Activated gamma-delta T cell treated with anti-CD3 and anti-CD28 coated beads, Interleukin-2, amount 50 U/mL, for 16 hours (primary cell): ENCODE results near the gene JUP.

ENCODE experiments used
- DNase-seq: peaks from one replicate; pipeline ENCODE4 v3.0.0-alpha.2; 2020; ENCODE audit warnings: low read depth

The JUP gene

DNA sequence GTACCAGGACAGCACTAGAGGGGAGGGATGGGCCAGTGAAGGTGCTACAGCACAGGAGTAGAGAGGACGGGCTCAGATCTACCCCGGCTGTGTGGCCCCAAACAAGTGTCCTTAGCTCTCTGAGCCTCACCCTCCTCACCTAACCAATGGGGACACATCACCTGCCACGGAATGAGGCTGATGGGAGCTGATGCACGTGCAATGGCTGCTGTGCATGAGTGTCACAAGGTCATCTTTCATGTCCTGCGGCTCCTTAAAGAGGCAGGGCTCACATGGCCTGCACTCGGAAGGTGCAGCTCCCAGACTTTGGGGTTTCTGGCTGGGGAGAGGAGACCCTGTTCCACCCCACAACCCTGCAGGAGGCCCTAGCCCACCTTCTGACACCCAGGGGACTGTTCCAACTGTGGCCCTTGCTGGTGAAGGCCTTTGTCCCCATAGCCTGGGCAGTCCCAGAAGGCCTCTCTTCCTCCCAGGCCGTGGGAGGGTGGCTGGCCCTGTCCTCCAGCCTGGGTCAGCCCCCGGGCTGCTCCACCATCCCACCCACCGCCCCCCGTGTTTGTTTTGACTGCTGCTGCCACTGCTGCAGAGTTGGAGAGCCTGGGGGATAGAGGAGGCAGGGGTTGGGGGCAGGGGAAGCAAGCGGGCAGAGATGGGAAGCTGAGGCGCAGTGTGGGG is 62.6 kb downstream of the JUP start:
- DNase-seq = no peak

DNA sequence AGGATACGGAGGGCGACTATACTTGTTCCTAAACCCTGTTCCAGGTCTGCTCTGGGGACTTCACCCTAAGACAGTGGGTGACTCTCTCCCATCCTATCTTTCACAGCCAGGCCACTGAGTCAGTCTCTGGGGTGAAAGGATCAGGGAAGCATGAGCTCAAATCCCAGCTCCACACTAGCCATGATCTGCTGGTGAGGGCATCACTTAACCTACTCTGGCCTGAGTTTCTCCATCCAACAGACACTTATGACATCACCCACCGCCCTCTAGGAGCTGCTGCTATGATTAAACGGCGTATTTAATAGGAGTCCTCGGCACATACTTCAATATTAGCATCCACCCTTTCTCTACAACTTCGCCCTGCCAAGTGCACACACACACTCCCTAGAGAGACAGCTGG is 64.3 kb downstream of the JUP start:
- no peak for DNase-seq

DNA sequence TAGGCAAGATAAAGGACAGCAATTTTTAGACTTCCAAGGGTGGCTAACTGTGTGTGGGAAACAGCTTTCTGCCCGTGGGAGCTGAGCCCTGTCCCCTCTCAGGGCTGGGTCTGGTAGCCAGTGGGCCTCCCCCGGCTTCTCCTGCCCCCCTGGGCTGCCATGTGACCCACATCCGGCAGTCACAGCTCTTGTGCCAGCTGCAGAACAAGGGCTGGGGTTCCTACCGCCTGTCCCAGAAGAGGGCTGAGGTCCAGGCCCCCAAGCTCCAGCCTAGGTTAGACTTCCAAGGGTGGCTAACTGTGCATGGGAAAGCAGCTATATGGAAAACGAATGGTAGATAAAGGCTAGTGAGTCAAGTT is 68.2 kb downstream of the JUP start:
- DNase-seq = no peak

DNA sequence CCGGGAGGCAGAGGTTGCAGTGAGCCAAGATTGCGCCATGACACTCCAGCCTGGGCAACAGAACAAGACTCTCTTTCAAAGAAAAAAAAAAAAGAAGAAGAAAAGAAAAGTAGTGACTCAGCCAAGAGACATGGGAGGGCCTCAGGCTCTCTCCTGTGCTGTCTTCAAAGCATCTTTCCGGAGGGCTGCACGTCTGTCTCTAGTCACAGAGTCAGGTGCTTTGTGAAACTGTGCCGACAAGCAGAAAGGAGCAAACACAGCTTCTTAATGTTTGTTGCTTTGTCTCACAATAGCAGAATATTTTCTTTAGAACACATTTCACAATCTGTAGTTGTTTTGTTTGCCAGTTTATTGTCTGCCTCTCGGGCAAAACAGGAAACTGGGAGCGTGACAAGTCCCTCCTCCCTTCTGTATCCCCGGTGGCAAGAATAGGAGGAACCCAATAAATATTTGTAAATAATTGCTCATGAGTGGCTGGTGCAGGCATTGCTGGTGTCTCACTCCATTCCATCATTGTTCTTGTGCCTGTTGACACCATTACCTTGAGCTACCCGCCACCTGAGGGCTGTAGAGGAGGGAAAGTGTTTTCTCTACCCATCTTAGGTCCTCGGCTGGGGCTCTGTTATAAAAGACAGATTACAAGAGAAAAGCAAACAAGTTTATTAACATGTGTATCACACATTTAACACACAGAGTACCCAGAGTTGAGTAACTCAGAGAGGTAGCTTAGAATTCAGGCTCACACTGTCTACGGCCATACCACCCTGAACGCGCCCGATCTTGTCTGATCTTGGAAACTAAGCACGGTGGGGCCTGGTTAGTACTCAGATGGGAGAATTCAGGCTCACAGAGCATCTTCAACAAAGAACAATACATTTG is 68.9 kb downstream of the JUP start:
- DNase-seq = no peak

DNA sequence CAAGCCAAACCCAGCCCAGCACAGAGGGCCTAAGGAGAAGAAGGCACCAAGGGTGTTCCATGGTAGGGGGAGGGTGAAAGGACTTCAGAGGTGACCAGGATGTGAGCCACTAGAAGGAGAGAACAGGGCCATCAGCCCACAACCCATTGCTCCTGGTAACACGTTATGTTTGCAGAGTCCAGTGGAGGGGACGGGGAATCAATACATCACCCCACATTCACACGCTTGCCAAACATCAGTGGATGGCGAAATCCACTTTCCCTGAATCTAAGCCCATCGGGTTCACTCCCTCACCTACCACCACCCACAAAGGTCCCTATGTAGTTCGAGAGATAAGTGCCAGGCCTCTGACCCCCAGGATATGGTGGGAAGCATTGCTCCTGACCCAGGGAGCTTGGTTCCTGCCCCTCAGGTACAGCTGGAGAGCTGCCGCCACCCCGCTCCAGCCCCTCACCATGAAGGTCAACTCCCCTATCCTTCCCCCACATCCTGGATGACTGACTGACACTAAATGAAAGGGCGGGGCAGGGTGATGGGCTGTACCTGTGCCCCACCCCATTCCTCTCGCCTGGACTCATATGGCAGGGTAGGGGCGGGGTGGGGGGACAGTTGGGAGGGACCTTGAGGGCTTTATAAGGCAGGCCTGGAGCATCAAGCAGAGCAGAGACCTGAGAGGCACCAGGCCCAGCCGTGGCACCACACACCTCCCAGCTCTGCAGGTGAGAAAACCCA is 74.7 kb downstream of the JUP start, which contains the start of gene GAST:
TSS of gene GAST (plus strand) at position 663 of the 732 bp plus-strand sequence. CDS start 3,106 bp downstream, outside the sequence.
- DNase-seq = no peak

DNA sequence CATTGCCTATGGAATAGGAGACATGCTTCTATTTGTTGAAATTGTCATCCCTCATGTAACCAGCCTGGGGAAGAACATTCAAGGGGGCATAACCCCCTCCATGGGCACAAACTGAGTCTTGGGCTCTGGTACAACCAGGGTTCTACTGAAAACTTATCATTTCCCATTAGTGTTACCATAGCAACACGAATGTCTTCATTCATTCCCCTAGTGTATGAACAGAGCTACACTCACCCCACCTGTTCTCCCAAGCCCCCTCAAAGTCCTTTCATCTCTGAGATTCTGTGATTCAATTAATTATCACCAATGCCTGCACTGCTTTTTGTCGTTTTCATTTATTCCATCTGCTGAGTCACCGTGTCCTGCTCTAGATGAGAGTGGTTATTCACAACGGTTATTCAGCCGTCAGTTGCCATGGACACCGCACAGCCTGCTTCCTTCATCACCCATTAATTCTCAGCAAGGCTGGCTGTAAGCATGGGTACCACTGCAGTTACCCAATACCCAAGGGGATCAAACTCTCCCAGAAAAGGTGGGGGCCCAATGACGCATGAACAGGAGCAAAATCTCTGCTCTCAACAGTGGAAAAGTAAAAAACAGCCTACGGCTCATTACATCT is 75.9 kb downstream of the JUP start:
- no peak for DNase-seq

DNA sequence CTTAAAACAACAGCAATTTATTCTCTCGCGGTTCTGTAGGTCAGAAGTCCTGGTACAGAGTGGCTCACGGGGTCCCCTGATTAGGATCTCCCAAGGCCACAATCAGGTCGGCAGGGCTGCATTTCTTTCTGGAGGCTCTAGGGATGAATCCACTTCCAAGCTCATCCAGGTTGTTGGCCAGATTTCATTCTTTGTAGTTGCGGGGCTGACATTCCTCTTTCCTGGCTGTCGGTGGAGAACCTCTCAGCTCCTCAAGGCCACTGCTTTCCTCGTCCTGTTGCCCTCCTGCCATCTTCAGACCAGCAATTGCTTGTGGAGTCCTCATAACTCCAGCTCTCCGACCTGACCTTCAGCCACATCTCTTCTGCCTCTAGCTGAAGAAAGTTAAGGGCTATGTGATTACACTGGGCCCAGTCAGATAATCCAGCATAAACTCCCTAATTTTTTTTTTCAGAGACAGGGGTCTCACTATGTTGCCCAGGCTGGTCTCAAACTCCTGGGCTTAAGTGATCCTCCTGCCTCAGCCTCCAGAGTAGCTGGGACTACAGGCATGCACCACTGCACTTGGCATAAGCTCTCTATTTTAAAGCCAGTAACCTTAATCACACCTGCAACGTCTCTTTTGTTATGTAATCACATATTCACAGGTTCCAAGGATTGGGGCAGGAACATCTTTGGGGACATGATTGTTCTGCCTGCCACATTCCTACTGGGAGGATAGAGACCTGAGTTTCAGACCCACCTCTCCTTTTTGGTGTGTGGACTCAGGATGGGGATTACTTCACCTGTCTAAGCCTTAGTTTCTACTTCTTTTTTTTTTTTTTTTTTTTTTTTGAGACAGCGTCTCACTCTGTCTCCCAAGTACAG is 78.5 kb downstream of the JUP start:
- DNase-seq = no peak

DNA sequence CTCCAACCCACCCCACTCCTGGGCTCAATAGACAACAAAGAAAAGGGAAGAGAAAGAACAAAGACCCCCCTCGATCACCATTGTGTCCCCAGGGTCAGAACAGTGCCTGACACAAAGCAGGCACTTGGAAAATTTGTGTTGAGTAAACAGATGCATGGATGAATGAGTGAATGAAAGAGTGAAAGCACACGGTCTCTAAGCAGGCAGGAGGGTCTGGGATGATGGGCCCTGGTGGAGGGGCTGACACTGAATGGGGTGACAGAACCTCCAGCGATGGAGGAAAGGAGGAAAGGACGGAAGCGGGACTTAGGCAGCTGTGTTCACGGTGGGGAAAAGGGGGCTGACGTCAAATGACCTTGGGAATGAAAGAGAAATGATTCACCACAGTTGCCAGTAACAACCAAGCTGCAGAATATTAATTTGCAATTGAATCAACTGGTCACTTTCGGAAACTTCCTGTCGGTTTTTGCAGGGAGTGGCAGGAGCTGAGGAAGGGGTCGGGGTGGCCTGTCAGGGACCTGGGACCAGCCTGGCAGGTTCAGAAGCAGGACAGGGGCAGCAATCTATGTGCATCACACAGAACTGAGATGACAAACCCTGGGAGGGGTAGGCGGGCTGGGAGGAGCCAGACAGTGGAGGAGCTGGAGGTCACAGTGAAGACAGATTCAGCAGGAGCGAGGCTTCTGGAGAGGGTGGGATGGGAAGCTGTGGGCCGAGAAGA is 81.1 kb downstream of the JUP start:
- DNase-seq = no peak
